ENCODE measurements around the gene TRIM38.

- TF ChIP-seq SETDB1 (CRISPR knock-in tag; IDR thresholded peaks at IDR 0.05; ENCODE audit: borderline replicate concordance) (no peak), ATF6 (CRISPR knock-in tag; conservative IDR thresholded peaks at IDR 0.05) (no peak)
These were observed 67.5 kb downstream of the TRIM38 start for GRCh38 chr6:26029857-26030653.
